HG03521 (cell line): Measurements from ENCODE around the gene MTHFD2L.

Experiments used
- ATAC-seq: cut with Tn5 transposase; IDR thresholded peaks from one replicate; pipeline ENCODE4 v1.9.1; 2021; ENCODE audit warnings: mild to moderate bottlenecking, moderate library complexity; ENCODE audit not compliant: unreplicated experiment

Gene MTHFD2L

GRCh38 chr4:74294681-74295080 lies 136.8 kb downstream of the MTHFD2L start:
- ATAC-seq: no peak

- ATAC-seq: no peak
These were observed 139.6 kb downstream of the MTHFD2L start for GRCh38 chr4:74297539-74297938.

DNA sequence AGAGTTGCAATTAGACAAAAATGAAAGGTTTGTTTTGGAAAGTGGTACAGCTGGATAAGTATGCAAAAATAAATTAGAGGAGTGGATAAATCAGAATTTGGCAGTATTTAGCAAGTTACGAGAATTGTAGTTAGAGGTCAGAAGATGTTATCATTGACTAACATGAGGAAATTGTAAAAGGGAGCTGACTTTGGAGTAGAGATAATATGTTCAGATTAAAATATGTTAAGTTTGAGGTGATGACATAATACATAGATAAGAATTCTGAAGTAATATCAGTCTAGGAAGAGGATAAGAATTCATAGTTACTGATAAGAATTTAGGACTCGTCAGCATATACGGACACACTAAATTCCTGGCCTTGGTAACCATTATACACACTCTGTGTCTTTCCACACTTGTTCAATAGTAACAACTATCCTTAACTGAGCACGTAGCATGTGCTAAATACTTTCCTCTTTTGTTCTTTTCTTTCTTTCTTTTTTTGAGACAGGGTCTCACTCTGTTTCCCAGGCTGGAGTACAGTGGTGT lies 146.2 kb downstream of the MTHFD2L start:
- ATAC-seq: no peak

GRCh38 chr4:74305000-74305399 lies 147.1 kb downstream of the MTHFD2L start:
- no peak for ATAC-seq

GRCh38 chr4:74307170-74307569 lies 149.3 kb downstream of the MTHFD2L start:
- no peak for ATAC-seq

DNA sequence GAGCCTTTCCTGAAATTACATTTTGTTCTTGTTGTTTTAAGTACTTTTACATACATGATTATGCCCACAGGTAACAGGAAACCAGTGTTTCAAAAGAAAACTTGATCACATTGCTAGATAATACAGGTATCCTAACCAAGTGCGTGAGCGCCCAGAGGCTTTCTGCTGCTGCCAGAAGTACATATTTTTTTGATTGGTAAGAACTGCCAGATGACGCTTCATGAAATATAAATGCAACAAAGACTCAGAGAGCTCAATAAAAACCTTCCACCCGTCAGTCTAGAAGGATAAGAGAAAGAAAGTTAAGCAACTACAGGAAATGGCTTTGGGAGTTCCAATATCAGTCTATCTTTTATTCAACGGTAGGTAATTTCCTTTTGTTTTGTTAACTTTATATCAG lies 150.3 kb downstream of the MTHFD2L start, which contains the start of gene EPGN:
Gene EPGN (plus strand): TSS at position 256 of the 400 bp plus-strand sequence. CDS start 64 bp downstream, at position 320.
- no peak for ATAC-seq

GRCh38 chr4:74309223-74309622 lies 151.3 kb downstream of the MTHFD2L start:
- ATAC-seq: no peak

GRCh38 chr4:74311696-74312313 lies 153.9 kb downstream of the MTHFD2L start:
- no peak for ATAC-seq

- no peak for ATAC-seq
These were observed 156.4 kb downstream of the MTHFD2L start for GRCh38 chr4:74314329-74314728.

- ATAC-seq: no peak
These were observed 157.0 kb downstream of the MTHFD2L start for GRCh38 chr4:74314944-74315343.

GRCh38 chr4:74315376-74315775 lies 157.5 kb downstream of the MTHFD2L start:
- no peak for ATAC-seq

- ATAC-seq: no peak
These were observed 158.5 kb downstream of the MTHFD2L start for GRCh38 chr4:74316397-74316796.

GRCh38 chr4:74317616-74318246 lies 159.8 kb downstream of the MTHFD2L start:
- no peak for ATAC-seq

DNA sequence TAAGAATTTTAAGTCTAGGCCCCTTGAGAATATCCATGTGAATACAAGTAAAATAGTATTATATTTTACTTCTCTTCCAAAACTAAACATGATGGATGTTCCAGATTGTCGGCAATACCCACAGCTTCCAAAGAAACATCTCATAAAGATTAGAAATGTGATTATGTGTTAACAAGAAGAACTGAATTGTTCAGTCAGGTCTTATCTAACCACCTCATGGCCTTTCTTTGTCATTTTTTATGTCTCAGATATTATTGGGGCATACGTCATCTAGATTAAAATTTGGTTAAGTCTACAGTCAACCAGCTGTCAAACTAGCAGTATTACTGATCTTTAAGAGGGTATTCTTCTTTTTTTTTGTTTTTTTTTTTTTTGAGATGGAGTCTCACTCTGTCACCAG lies 160.4 kb downstream of the MTHFD2L start:
- no peak for ATAC-seq

GRCh38 chr4:74319470-74319869 lies 161.6 kb downstream of the MTHFD2L start:
- ATAC-seq: no peak

DNA sequence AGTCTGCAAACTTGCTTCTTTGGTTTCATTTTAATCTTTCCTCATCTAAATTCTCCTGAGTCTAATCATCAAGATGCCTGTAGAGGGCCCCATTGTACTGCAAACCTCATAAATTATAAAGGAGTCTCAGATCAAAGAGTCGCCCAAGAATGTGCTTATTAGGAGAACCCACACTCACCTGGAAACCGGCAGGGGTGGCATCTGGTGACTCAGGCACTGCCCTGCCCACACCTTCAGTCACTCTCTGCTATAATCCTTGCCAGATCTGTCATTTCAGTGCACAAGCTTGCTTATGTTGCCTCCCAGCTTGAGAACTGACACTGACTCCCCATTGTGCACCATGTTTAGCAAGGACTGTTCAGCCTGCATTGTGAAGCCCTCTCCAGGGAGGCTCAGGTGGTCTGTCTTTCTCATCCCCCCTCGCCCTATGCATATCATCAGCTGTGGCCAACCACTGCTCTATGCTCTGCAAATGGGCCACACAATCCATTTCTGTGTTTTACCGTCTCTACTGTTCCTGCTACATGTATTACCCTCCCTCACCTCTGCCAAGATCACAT lies 162.7 kb downstream of the MTHFD2L start:
- peak; percentile 83 for ATAC-seq

- no peak for ATAC-seq
These were observed 164.4 kb downstream of the MTHFD2L start for GRCh38 chr4:74322301-74322700.

DNA sequence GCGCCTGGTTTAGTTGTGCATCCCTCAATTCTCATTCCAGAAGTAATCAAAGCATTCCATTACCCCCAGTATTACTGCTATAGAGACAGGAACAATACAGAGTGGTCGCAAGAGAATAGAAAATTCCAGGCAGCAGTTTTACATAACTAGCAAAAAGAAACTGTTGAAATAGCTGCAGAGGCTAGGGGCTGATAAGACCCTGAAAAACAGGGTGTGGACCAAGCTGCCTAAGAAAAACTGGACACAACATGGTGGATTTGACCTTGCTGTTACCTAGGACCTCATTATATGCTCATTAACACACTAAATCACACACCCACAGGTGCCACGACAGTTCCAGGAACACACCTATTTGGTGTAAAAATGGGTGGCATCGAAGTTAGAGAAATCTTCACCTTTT lies 165.7 kb downstream of the MTHFD2L start:
- ATAC-seq: no peak

DNA sequence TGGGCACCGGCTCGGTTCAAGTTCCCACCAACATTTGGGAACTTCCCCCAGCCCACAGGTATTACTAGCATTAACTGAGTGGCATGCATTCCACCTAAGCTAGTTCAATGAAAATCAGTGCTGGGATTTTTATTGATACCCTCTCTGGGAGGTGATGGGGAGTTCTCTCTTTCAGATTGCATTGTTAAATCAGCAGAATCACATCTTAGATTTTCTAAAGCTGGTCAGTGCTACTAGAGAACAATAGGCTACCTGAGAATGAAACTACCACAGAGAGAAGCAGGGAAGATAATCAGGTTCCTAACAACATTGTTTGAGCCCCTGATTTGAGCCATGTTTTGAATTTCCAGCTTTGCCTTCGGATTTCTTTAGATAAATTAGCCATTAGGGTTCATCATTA lies 166.3 kb downstream of the MTHFD2L start:
- no peak for ATAC-seq

GRCh38 chr4:74325886-74326285 lies 168.0 kb downstream of the MTHFD2L start:
- ATAC-seq: no peak

DNA sequence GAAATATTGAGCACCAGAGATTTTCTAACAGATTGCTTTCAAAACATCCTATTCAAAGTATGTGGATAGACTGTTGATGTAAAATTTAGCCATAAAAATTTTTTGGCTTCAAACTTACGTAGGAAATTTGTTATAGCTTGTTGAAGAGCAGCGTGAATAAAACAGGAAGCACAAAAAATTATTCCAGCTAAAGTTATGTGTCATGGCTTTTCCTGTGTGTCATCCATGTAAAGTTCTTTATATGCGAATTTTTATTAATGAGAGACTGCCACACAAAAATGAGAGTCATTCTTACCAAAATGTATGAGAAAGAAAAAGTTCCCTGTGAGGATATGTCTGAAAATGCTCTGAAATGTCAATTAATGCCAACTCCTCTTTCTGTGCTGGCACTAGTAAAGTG lies 169.8 kb downstream of the MTHFD2L start:
- no peak for ATAC-seq

- ATAC-seq: no peak
These were observed 170.6 kb downstream of the MTHFD2L start for GRCh38 chr4:74328501-74328900.
